Endodermal cell (in vitro differentiated cells): ENCODE measurements around the gene PPEF1. TPM values are rescaled to one million over a fixed set of nuclear protein-coding genes. Genes with fewer than 3 reads are reported as not detected.

Experiments
- DNase-seq: peaks from one replicate; pipeline ENCODE4 v3.0.0-alpha.2; 2017
- H3K27ac ChIP-seq: 2 replicates; pipeline ENCODE4 v1.5.1; 2013; ENCODE audit warnings: mild to moderate bottlenecking, low read depth, low read length, moderate library complexity
- H3K27me3 ChIP-seq: 2 replicates; pipeline ENCODE4 v1.6.1; 2013; ENCODE audit warnings: mild to moderate bottlenecking, low read length, moderate library complexity; ENCODE audit not compliant: insufficient read depth, control insufficient read depth, poor library complexity, severe bottlenecking
- H3K36me3 ChIP-seq: 2 replicates; pipeline ENCODE4 v1.7.0; 2013; ENCODE audit warnings: mild to moderate bottlenecking, low read length, moderate library complexity; ENCODE audit not compliant: control insufficient read depth, insufficient read depth
- H3K4me1 ChIP-seq: one replicate; pipeline ENCODE4 v1.7.0; 2013; ENCODE audit warnings: low read length; ENCODE audit not compliant: control insufficient read depth, insufficient read depth
- H3K4me3 ChIP-seq: 2 replicates; pipeline ENCODE4 v1.5.1; 2013; ENCODE audit warnings: mild to moderate bottlenecking, low read length, moderate library complexity
- H3K9ac ChIP-seq: 2 replicates; pipeline ENCODE4 v1.6.1; 2013; ENCODE audit warnings: mild to moderate bottlenecking, low read length, moderate library complexity; ENCODE audit not compliant: poor library complexity, severe bottlenecking; ENCODE audit errors: extremely low read depth
- H3K9me3 ChIP-seq: 2 replicates; pipeline ENCODE4 v1.6.1; 2013; ENCODE audit warnings: mild to moderate bottlenecking, low read length, moderate library complexity; ENCODE audit not compliant: control insufficient read depth
- H3K27ac Mint-ChIP-seq: 2 replicates; pipeline ENCODE4 v1.8.0; 2020; ENCODE audit warnings: mixed read lengths
- H3K27me3 Mint-ChIP-seq: 2 replicates; pipeline ENCODE4 v1.8.0; 2021; ENCODE audit warnings: mild to moderate bottlenecking, mixed read lengths; ENCODE audit not compliant: insufficient read depth
- H3K36me3 Mint-ChIP-seq: 2 replicates; pipeline ENCODE4 v1.8.0; 2020; ENCODE audit warnings: low read depth, mixed read lengths
- H3K4me1 Mint-ChIP-seq: 2 replicates; pipeline ENCODE4 v1.8.0; 2020; ENCODE audit warnings: mixed read lengths
- H3K4me3 Mint-ChIP-seq: 2 replicates; pipeline ENCODE4 v1.8.0; 2020; ENCODE audit warnings: mild to moderate bottlenecking, moderate library complexity, mixed read lengths
- H3K9me3 Mint-ChIP-seq: 2 replicates; pipeline ENCODE4 v1.8.0; 2020; ENCODE audit warnings: mild to moderate bottlenecking, mixed read lengths
- WGBS, 2 experiments: methylation state at CpG; one replicate each; pipeline versions ENCODE4 v1.1.5 to v1.1.7; 2013; ENCODE audit warnings: missing lambda C conversion rate in 2 of 2, mixed read lengths in 1 of 2; ENCODE audit not compliant: insufficient coverage in 1 of 2, insufficient read length in 1 of 2; 5-methylcytosine and 5-hydroxymethylcytosine counted together
- total RNA-seq, 2 donors: library from RNA; stranded (reverse); fragmentation: NEBNext Ultra II Directional in 1 of 2; extraction: Animal tissue kit (Norgen Biotek cat#: 25700) in 1 of 2; gene quantifications; 2 replicates in 1 of 2; 3 replicates in 1 of 2; pipeline ENCODE4 v1.2.1, GENCODE V29; 2021
- TF ChIP-seq, protein P1 (sequence below): fragments of 200-600 bp; sonication (generic); conservative IDR thresholded peaks from 2 replicates; pipeline ENCODE4 v1.5.0; 2021; ENCODE audit warnings: antibody characterized with exemption, mild to moderate bottlenecking

Gene PPEF1
- total RNA-seq, 2 donors from 2014 or later, result 0.81 to 4.4 TPM

DNA sequence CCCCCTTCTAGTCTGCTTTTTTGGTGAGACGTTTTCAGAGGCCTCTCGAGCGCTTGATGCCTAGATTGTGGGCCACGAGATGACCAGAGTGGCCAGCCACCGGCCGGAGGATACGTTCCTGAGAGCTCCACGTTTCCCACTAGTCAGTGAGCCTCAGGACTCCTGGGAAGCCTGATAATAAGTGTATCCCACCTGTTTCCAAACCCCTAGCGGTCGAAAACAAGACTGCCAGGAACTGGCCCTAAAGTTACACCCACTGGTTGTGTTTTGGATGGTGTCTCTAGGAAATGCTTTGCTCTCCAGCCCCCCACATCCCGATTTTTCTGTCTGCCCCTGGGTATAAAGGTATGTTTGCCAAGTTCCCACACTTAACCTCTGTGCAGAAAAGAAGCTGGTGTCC is 31.0 kb upstream of the PPEF1 start:
- Histone ChIP-seq H3K9me3 (no peaks in the 10 kb centered on the region), H3K4me3 (no peak overlapping the region), H3K27ac (no peak overlapping the region), H3K4me1 (no peaks in the 10 kb centered on the region), H3K9ac (no peak overlapping the region), H3K36me3 (no peaks in the 10 kb centered on the region), H3K27me3 (no peaks in the 10 kb centered on the region)
- peaks cover 46% of the 10 kb centered on the region for H3K9me3 Mint-ChIP-seq
- TF ChIP-seq, protein P1, sequence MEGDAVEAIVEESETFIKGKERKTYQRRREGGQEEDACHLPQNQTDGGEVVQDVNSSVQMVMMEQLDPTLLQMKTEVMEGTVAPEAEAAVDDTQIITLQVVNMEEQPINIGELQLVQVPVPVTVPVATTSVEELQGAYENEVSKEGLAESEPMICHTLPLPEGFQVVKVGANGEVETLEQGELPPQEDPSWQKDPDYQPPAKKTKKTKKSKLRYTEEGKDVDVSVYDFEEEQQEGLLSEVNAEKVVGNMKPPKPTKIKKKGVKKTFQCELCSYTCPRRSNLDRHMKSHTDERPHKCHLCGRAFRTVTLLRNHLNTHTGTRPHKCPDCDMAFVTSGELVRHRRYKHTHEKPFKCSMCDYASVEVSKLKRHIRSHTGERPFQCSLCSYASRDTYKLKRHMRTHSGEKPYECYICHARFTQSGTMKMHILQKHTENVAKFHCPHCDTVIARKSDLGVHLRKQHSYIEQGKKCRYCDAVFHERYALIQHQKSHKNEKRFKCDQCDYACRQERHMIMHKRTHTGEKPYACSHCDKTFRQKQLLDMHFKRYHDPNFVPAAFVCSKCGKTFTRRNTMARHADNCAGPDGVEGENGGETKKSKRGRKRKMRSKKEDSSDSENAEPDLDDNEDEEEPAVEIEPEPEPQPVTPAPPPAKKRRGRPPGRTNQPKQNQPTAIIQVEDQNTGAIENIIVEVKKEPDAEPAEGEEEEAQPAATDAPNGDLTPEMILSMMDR, result peak; percentile 67
- 64% methylated on average over 11 of the region's 11 CpGs; no CpG with 5 or more reads in 1 of the 2 experiments for WGBS, 2 experiments
- DNase-seq, result peak; percentile 75
- H3K27me3 Mint-ChIP-seq, result no peaks in the 10 kb centered on the region
- H3K36me3 Mint-ChIP-seq, result no peaks in the 10 kb centered on the region
- H3K4me3 Mint-ChIP-seq, result peak overlapping the region; percentile 62
- peaks cover 3% of the 10 kb centered on the region for H3K4me1 Mint-ChIP-seq
- H3K27ac Mint-ChIP-seq, result no peak overlapping the region

DNA sequence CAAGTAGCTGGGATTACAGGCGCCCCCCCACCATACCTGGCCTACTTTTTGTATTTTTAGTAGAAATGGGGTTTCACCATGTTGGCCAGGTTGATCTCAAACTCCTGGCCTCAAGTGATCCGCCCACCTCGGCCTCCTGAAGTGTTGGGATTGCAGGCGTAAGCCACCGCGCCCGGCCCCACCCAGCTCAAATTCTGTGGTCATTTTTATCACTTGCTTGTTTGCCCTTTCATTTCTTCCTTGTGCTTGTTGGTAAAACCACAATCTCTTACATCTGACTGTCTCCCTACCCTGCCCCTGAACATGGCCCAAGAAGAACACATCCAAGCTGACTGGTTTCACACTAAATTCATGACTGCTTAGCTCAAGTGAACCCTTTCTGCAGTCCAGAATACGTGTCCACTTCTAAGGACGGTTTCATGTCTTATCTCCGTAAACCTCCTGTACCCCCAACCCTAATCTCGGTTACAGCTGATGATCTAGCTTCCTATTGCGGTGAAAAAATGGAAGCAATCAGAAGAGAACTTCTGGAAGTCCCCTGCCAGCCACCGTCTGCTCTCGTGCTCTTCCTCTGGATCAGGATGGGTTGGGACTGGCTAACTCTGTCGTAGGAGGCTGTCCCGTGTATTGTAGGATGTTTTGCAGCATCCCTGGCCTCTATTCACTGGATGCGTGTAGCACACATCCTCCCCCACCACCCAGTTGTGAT is 30.1 kb upstream of the PPEF1 start:
- H3K36me3 ChIP-seq, result no peaks in the 10 kb centered on the region
- 91 to 98% methylated on average over 7 to 15 of the region's 17 CpGs for WGBS, 2 experiments
- DNase-seq, result no peak
- peaks cover 45% of the 10 kb centered on the region for H3K9me3 Mint-ChIP-seq
- no peak overlapping the region for H3K27ac Mint-ChIP-seq
- no peak overlapping the region for H3K4me3 ChIP-seq
- no peaks in the 10 kb centered on the region for H3K27me3 ChIP-seq
- H3K9ac ChIP-seq, result no peak overlapping the region
- no peak overlapping the region for H3K4me3 Mint-ChIP-seq
- H3K9me3 ChIP-seq, result no peaks in the 10 kb centered on the region
- H3K36me3 Mint-ChIP-seq, result no peaks in the 10 kb centered on the region
- H3K4me1 Mint-ChIP-seq, result peaks cover 3% of the 10 kb centered on the region
- no peak overlapping the region for H3K27ac ChIP-seq
- TF ChIP-seq, protein P1, result no peak
- H3K27me3 Mint-ChIP-seq, result no peaks in the 10 kb centered on the region
- no peaks in the 10 kb centered on the region for H3K4me1 ChIP-seq

DNA sequence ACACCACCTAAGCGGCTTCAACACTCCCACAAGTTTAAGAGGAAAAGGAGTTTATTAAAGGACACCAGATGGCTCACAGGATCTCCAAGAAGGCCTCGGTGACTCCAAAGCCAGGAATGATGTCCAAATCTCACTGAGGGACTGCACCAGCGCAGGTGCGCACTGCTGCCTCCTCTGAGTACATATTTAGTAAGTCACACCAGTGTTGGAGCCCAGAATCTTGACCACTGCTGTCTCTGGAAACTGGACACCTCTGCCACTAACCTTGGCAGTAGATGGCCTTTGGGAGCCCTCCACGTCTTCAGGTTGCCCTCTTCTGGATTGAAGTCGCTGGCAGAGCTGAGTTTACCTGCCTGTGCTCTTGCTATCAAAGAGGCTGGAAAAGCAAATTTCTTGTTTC is 25.4 kb upstream of the PPEF1 start:
- H3K36me3 Mint-ChIP-seq, result no peaks in the 10 kb centered on the region
- Histone ChIP-seq H3K36me3 (no peaks in the 10 kb centered on the region), H3K4me1 (no peaks in the 10 kb centered on the region), H3K9me3 (no peaks in the 10 kb centered on the region), H3K27me3 (no peaks in the 10 kb centered on the region), H3K9ac (no peak overlapping the region), H3K4me3 (no peak overlapping the region), H3K27ac (no peak overlapping the region)
- peaks cover 2% of the 10 kb centered on the region for H3K4me1 Mint-ChIP-seq
- H3K4me3 Mint-ChIP-seq, result no peak overlapping the region
- TF ChIP-seq, protein P1, result no peak
- WGBS, 2 experiments, result 88 to 95% methylated on average over 2 to 6 of the region's 6 CpGs
- no peak overlapping the region for H3K27ac Mint-ChIP-seq
- no peaks in the 10 kb centered on the region for H3K27me3 Mint-ChIP-seq
- DNase-seq, result no peak
- peaks cover 52% of the 10 kb centered on the region for H3K9me3 Mint-ChIP-seq
